UCSD-AML1 (cell line): ENCODE data around the gene ZBTB6.

Experiments used
- DNase-seq: peaks from one replicate; lab custom pipeline; 2025; ENCODE audit not compliant: unreplicated experiment; lab: John Stamatoyannopoulos, UW

Gene ZBTB6

GRCh38 chr9:122912964-122913673, at the start of gene ZBTB6:
ZBTB6 (minus strand) TSS chr9:122913323; CDS start chr9:122912072, 1,251 bp downstream.
- DNase-seq = peak; percentile 74

GRCh38 chr9:122961139-122961538, 48.0 kb upstream of the ZBTB6 start:
- no peak for DNase-seq

GRCh38 chr9:122955961-122956360, 42.8 kb upstream of the ZBTB6 start:
- DNase-seq = no peak

GRCh38 chr9:122954253-122954691, 41.1 kb upstream of the ZBTB6 start:
- no peak for DNase-seq

- no peak for DNase-seq
Observed at GRCh38 chr9:122951056-122951455, 37.9 kb upstream of the ZBTB6 start.

GRCh38 chr9:122950263-122950662, 37.1 kb upstream of the ZBTB6 start:
- DNase-seq = no peak

- DNase-seq = no peak
Observed at GRCh38 chr9:122949696-122950095, 36.6 kb upstream of the ZBTB6 start.

- no peak for DNase-seq
Observed at GRCh38 chr9:122948313-122948712, 35.2 kb upstream of the ZBTB6 start.

- no peak for DNase-seq
Observed at GRCh38 chr9:122946461-122947005, 33.4 kb upstream of the ZBTB6 start.

- no peak for DNase-seq
Observed at GRCh38 chr9:122944960-122945888, 32.1 kb upstream of the ZBTB6 start.

- DNase-seq = no peak
Observed at GRCh38 chr9:122941582-122942234, 28.6 kb upstream of the ZBTB6 start.

- DNase-seq = peak; percentile 97
Observed at GRCh38 chr9:122940749-122941581, 27.8 kb upstream of the ZBTB6 start, which contains the start of gene RABGAP1. RABGAP1 (plus strand) TSS chr9:122941020; CDS start chr9:122957060, 16,040 bp downstream.

GRCh38 chr9:122940454-122940748, 27.3 kb upstream of the ZBTB6 start:
- no peak for DNase-seq

- no peak for DNase-seq
Observed at GRCh38 chr9:122939601-122940000, 26.5 kb upstream of the ZBTB6 start.

GRCh38 chr9:122936883-122937282, 23.8 kb upstream of the ZBTB6 start:
- no peak for DNase-seq

GRCh38 chr9:122936464-122936863, 23.3 kb upstream of the ZBTB6 start:
- no peak for DNase-seq

GRCh38 chr9:122931226-122932121, 18.4 kb upstream of the ZBTB6 start, which contains the start of gene ZBTB26:
ZBTB26 (minus strand) TSS chr9:122931512; CDS start chr9:122919934, 11,578 bp downstream.
- peak; percentile 96 for DNase-seq

- DNase-seq = no peak
Observed at GRCh38 chr9:122930541-122931225, 17.6 kb upstream of the ZBTB6 start.
